Thyroid gland (tissue), 4 donors: ENCODE measurements around the gene IL21R.

Source experiments
- POLR2A ChIP-seq, 2 donors: fragments of 450-650 bp; IDR thresholded peaks; one replicate each; pipeline ENCODE4 v1.6.1; 2017; ENCODE audit warnings: antibody characterized with exemption in 2 of 2, mild to moderate bottlenecking in 2 of 2, moderate library complexity in 1 of 2
- TF ChIP-seq, protein P1 (sequence below), 6 experiments: fragments of 200-600 bp in 3 of 6; fragments of 450-650 bp in 3 of 6; sonication (generic) in 3 of 6; IDR thresholded peaks; one replicate each; pipeline ENCODE4 v1.5.1; 2016 to 2019; ENCODE audit warnings: antibody characterized with exemption in 6 of 6, mild to moderate bottlenecking in 2 of 6, inconsistent platforms in 1 of 6, moderate library complexity in 1 of 6

DNA sequence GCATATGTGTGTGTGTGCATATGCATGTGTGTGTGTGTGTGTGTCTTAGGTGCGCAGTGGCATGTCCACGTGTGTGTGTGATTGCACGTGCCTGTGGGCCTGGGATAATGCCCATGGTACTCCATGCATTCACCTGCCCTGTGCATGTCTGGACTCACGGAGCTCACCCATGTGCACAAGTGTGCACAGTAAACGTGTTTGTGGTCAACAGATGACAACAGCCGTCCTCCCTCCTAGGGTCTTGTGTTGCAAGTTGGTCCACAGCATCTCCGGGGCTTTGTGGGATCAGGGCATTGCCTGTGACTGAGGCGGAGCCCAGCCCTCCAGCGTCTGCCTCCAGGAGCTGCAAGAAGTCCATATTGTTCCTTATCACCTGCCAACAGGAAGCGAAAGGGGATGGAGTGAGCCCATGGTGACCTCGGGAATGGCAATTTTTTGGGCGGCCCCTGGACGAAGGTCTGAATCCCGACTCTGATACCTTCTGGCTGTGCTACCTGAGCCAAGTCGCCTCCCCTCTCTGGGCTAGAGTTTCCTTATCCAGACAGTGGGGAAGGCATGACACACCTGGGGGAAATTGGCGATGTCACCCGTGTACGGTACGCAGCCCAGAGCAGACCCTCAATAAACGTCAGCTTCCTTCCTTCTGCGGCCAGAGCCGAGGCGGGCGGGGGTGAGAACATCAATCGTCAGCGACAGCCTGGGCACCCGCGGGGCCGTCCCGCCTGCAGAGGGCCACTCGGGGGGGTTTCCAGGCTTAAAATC is 47.6 kb downstream of the IL21R start:
- no peak for TF ChIP-seq POLR2A (IDR thresholded peaks at IDR 0.05)
- TF ChIP-seq, protein P1, sequence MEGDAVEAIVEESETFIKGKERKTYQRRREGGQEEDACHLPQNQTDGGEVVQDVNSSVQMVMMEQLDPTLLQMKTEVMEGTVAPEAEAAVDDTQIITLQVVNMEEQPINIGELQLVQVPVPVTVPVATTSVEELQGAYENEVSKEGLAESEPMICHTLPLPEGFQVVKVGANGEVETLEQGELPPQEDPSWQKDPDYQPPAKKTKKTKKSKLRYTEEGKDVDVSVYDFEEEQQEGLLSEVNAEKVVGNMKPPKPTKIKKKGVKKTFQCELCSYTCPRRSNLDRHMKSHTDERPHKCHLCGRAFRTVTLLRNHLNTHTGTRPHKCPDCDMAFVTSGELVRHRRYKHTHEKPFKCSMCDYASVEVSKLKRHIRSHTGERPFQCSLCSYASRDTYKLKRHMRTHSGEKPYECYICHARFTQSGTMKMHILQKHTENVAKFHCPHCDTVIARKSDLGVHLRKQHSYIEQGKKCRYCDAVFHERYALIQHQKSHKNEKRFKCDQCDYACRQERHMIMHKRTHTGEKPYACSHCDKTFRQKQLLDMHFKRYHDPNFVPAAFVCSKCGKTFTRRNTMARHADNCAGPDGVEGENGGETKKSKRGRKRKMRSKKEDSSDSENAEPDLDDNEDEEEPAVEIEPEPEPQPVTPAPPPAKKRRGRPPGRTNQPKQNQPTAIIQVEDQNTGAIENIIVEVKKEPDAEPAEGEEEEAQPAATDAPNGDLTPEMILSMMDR (IDR thresholded peaks at IDR 0.05), result no peak
